SH-SY5Y (cell line): Measurements from ENCODE around the gene CARNS1.

Experiments used
- GATA2 ChIP-seq: IDR thresholded peaks from 2 replicates; pipeline ENCODE4 v1.6.1; 2011; ENCODE audit warnings: mild to moderate bottlenecking, low read depth, low read length
- GATA3 ChIP-seq: IDR thresholded peaks from 2 replicates; pipeline ENCODE4 v1.6.1; 2011; ENCODE audit warnings: low read depth, mild to moderate bottlenecking, low read length, moderate library complexity

- TF ChIP-seq GATA2 (no peak), GATA3 (no peak)
Measured at GRCh38 chr11:67396587-67397389, 18.7 kb upstream of the CARNS1 start.
